Chondrocyte (in vitro differentiated cells): ENCODE data around the gene LRRC8E. TPM values are rescaled to one million over a fixed set of nuclear protein-coding genes. Genes with fewer than 3 reads are reported as not detected.

ENCODE experiments used
- DNase-seq: peaks from one replicate; pipeline ENCODE4 v3.0.0; 2021; ENCODE audit warnings: mixed read lengths, low spot score
- H3K27ac Mint-ChIP-seq: one replicate; pipeline ENCODE4 v1.8.0; 2021; ENCODE audit warnings: mild to moderate bottlenecking, moderate library complexity, mixed read lengths; ENCODE audit not compliant: unreplicated experiment
- H3K27me3 Mint-ChIP-seq: 2 replicates; pipeline ENCODE4 v1.8.0; 2021; ENCODE audit warnings: low read depth, mixed read lengths
- H3K36me3 Mint-ChIP-seq: 2 replicates; pipeline ENCODE4 v1.8.0; 2021; ENCODE audit warnings: low read depth, mixed read lengths
- H3K4me1 Mint-ChIP-seq: 2 replicates; pipeline ENCODE4 v1.8.0; 2021; ENCODE audit warnings: low read depth, mild to moderate bottlenecking, mixed read lengths
- H3K4me3 Mint-ChIP-seq: one replicate; pipeline ENCODE4 v1.8.0; 2021; ENCODE audit warnings: mild to moderate bottlenecking, moderate library complexity, mixed read lengths; ENCODE audit not compliant: unreplicated experiment
- H3K9me3 Mint-ChIP-seq: 2 replicates; pipeline ENCODE4 v1.8.0; 2021; ENCODE audit warnings: low read depth, mixed read lengths
- total RNA-seq: library from RNA; stranded (reverse); gene quantifications from 3 replicates; pipeline ENCODE4 v1.2.1, GENCODE V29; 2021
- TF ChIP-seq, protein P1 (sequence below): fragments of 200-600 bp; sonication (generic); IDR thresholded peaks from 2 replicates; pipeline ENCODE4 v1.5.0; 2021; ENCODE audit warnings: antibody characterized with exemption, mild to moderate bottlenecking, moderate library complexity

Gene LRRC8E
- total RNA-seq, 1 donor from 2014 or later, result 6.9 TPM

DNA sequence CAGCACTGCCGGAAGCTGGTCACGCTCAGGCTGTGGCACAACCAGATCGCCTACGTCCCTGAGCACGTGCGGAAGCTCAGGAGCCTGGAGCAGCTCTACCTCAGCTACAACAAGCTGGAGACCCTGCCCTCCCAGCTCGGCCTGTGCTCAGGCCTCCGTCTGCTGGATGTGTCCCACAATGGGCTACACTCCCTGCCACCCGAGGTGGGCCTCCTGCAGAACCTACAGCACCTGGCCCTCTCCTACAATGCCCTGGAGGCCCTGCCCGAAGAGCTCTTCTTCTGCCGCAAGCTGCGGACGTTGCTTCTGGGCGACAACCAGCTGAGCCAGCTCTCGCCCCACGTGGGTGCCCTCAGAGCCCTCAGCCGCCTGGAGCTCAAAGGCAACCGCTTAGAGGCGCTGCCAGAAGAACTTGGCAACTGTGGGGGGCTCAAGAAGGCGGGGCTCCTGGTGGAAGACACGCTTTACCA, 12.1 kb downstream of the LRRC8E start:
- Mint-ChIP-seq H3K27me3 (no peaks in the 10 kb centered on the region), H3K36me3 (peaks cover 6% of the 10 kb centered on the region), H3K4me3 (no peak overlapping the region), H3K4me1 (peaks cover 20% of the 10 kb centered on the region), H3K9me3 (no peaks in the 10 kb centered on the region), H3K27ac (no peak overlapping the region)
- TF ChIP-seq, protein P1, sequence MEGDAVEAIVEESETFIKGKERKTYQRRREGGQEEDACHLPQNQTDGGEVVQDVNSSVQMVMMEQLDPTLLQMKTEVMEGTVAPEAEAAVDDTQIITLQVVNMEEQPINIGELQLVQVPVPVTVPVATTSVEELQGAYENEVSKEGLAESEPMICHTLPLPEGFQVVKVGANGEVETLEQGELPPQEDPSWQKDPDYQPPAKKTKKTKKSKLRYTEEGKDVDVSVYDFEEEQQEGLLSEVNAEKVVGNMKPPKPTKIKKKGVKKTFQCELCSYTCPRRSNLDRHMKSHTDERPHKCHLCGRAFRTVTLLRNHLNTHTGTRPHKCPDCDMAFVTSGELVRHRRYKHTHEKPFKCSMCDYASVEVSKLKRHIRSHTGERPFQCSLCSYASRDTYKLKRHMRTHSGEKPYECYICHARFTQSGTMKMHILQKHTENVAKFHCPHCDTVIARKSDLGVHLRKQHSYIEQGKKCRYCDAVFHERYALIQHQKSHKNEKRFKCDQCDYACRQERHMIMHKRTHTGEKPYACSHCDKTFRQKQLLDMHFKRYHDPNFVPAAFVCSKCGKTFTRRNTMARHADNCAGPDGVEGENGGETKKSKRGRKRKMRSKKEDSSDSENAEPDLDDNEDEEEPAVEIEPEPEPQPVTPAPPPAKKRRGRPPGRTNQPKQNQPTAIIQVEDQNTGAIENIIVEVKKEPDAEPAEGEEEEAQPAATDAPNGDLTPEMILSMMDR, result no peak
- DNase-seq, result no peak

DNA sequence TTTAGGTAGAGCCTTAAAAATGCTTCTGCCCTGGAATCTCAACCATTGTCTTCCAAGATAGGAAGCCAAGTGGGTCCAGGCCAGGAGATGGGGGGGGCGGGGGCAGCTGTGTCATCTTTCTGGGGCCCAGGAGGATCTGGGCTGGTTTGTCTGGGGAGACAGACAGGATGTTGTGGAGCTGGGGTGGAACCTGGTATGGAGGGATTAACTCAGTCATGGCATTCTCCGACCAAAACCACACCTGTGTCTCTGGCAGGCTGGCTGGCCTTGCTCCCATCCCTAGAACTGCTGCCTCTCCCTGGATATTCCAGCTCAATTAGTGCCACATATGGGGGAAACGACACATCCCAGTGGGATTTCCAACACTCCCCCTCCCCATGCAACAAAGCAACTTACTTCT, 12.6 kb downstream of the LRRC8E start:
- TF ChIP-seq, protein P1, result no peak
- DNase-seq, result no peak
- Mint-ChIP-seq H3K4me3 (no peak overlapping the region), H3K36me3 (peaks cover 6% of the 10 kb centered on the region), H3K4me1 (peaks cover 25% of the 10 kb centered on the region), H3K9me3 (no peaks in the 10 kb centered on the region), H3K27me3 (no peaks in the 10 kb centered on the region), H3K27ac (no peak overlapping the region)

DNA sequence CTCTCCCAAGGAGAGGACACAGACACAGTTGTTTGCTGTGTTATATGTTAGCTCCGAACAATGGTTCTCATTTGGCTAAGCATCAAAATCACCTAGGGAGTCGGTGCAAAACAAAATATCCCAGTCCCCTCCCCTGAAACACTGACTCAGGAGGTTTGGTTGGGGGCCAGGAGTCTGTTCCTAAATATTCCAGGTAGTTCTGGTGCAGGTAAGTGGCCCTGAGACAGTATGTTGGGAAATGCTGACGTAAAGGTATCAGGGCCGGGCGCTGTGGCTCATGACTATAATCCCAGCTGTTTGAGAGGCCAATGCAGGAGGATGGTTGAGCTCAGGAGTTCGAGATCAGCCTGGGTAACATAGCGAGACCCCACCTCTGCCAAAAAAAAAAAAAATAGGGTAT, 13.0 kb downstream of the LRRC8E start:
- no peak for DNase-seq
- Mint-ChIP-seq H3K27me3 (no peaks in the 10 kb centered on the region), H3K9me3 (no peaks in the 10 kb centered on the region), H3K36me3 (peaks cover 6% of the 10 kb centered on the region), H3K4me3 (no peak overlapping the region), H3K27ac (no peak overlapping the region), H3K4me1 (peaks cover 27% of the 10 kb centered on the region)
- TF ChIP-seq, protein P1, result no peak

DNA sequence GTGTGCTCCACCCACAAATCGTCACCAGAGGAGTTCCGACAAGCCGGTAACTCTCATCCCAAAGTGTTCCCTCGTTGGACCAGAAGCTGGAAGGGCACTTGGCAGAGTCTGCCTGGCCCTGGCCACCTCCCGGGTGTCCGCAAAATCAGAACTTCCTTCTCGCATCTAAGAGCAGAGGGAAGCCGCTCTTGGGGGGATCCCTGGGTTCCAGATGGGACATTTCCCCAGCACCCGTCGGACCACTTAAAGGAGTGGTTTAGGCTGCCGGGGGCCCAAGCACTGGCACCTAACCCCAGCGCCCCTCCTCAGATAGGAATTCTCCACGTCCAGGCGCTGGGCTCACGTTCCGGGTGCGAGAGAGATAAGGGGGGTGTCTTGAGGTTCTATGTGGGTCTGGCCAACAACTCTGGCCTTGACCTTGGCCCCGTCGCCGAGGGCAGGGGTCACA, 14.5 kb downstream of the LRRC8E start:
- no peak for DNase-seq
- peak overlapping the region; percentile 94 for H3K27ac Mint-ChIP-seq
- TF ChIP-seq, protein P1, result no peak
- no peaks in the 10 kb centered on the region for H3K27me3 Mint-ChIP-seq
- no peaks in the 10 kb centered on the region for H3K9me3 Mint-ChIP-seq
- H3K36me3 Mint-ChIP-seq, result peaks cover 6% of the 10 kb centered on the region
- peak overlapping the region; percentile 89 for H3K4me3 Mint-ChIP-seq
- peaks cover 27% of the 10 kb centered on the region for H3K4me1 Mint-ChIP-seq

DNA sequence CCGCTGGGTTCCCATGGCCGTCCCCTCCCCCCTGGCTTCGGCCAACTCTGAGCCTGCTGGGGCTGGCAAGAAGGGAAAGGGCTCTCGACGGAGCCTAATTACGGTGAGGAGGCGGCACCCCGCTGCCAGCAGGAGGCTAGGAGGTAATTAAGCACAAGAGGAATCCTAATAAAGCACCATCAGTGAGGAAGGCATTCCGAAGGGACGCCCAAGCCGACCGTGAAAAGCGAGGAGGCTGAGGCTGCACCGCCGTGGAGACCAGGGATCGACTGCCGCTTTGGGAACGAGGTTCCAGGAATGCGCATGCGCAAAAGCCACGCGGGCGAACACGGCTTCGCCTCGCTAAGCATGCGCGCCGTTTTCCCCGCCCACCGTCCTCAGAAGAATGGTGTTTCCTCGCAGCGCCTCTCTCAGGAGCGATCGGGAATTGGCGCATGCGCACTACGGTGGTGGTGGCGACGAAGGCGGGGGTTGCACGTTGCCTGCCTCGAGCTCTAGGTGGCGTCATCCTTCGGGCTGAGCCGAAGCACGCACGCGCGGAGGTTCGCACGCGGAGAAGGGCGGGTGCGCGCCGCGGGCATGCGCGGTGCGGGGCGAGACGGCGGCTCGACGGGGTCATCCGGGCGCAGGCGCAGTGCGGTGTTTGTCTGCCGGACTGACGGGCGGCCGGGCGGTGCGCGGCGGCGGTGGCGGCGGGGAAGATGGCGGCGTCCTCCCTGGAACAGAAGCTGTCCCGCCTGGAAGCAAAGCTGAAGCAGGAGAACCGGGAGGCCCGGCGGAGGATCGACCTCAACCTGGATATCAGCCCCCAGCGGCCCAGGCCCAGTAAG, 15.1 kb downstream of the LRRC8E start, which contains the start of gene MAP2K7:
Gene MAP2K7 (plus strand): TSS at position 634 of the 830 bp plus-strand sequence. CDS start 68 bp downstream, at position 702.
- Mint-ChIP-seq H3K4me3 (peak within 1 kb of the TSS; percentile 89), H3K4me1 (peaks cover 27% of the 10 kb centered on the region), H3K27me3 (no peaks in the 10 kb centered on the region), H3K9me3 (no peaks in the 10 kb centered on the region), H3K36me3 (peaks cover 6% of the 10 kb centered on the region), H3K27ac (peak within 1 kb of the TSS; percentile 94)
- TF ChIP-seq, protein P1, result peak; percentile 78
- DNase-seq, result peak; percentile 99
